Medulla oblongata (tissue), 1 donor: ENCODE data around the gene GALNT9.

Experiments used
- DNase-seq: peaks from one replicate; pipeline ENCODE4 v3.0.0-alpha.2; 2015; ENCODE audit errors: extremely low spot score

Gene GALNT9

DNA sequence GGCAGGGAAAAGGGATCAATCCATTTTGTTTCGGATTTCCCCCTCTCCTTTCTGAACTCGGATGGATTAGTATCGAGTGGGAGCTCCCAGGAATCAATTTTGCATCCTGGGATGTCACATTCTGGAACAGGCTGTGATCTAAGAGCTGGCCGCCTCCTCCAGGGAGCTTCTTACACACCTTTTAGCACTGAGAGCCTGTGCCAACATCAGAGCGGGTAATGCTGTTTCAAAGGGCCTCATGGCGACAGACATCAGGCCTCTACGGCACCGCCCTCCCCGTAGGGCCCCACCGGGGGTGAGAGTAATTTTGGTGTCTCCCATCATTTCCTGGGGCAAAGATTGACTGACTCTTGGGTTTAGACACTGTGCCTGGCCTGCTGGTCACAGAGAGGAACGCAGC lies 2.7 kb downstream of the GALNT9 start:
- no peak for DNase-seq

DNA sequence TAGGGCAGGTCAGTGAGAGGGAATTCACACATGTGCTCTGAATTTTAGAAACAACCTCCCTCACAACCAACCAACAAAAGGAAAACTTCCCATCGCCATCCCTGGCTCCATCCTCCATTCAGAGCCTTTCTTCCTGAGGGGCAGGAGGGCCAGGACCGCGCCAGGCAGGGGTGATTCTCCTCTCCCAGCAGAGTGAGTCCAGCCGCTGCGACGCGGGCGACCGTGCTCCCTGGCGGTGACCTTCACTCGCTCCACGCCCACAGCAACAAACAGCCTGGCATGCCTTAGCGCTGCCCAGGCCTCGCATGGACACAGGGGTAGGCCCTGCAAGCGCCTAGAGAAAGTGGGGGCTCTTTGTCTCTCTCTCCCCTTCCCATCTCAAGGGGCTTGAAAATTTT lies 3.7 kb downstream of the GALNT9 start:
- no peak for DNase-seq

DNA sequence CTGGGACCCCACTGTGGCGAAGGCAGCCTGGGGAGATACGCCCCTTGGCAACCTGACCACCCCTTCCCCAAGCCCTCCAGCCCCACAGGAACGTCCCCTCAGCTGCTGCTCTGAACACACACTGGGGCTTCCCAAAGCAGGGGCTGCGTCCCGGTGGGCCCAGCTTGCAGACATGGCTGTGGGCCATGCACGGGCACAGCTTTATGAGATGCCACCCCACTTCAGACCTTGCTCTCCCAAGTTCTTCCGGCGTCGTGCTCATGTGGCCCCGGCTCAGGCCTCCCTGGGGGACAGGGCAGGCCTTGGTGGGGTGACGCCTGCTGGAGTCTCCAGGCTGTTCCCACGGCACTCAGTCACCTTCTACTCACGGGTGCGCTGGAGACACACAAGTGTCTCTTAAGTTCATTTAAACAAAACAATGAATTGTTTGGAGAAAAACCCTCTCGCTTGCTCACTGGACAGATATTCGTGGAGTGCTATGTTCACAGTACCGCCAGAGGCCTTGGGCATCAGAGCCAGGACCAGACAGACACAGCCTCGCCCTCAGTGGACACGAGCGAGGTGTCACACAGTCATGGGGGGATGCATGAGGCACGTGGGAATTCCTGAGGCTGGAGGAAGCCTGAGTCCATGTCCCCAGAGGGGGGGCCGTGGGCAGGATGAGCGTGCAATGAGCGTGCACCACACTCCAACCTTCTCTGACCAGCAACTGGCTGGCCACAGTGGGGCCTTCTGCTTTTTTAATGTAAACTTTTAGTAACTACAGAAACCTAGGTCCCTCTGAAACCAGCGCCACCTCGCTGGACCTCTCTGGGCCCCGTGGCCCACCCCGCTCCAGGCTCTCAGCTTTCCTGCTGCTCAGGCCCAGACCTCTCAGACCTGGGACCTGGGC lies 4.3 kb downstream of the GALNT9 start:
- no peak for DNase-seq

GRCh38 chr12:132324173-132324572 lies 5.2 kb downstream of the GALNT9 start:
- DNase-seq = no peak

DNA sequence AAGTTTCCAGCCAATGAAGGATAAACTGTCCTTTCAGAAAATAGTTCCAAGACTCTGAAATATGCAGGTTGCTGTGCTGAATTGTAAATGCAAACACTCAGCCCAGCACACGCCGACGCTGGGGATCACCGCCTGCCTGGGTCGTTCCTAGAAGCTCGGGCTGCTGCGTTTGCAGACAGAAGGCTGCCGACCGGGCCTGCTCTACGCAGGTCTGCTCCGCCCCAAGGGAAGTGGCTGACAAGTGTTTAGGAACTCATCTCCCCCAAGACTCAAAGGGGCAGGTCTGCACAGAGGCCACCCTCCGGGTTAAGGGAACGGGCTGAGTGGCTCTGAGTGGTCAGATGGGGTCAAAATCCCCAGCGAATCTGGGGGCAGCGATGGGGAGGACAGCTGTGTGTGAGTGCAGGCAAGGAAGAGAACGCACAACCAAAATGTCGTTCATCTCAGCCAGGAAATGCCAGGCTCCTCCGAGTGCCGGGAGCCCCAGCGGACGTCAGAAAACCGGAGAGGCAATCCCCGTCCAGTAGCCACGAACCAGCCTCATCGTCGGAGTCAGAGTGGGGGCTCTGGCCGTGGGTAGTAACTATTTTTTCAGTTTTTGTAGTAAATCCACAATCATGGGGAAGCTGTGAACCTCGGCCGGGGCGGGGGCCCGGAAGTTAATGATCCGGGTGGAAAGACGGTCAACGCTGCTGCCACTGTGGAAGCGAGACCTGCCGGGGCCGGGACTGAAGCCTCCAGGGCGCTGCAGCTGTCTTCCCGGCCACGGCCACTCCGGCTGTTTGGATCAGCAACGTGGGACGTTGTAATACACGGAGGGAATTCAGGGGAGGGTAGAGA lies 6.0 kb downstream of the GALNT9 start:
- DNase-seq = no peak

- DNase-seq = no peak
These were observed 6.9 kb downstream of the GALNT9 start for GRCh38 chr12:132322206-132323132.

DNA sequence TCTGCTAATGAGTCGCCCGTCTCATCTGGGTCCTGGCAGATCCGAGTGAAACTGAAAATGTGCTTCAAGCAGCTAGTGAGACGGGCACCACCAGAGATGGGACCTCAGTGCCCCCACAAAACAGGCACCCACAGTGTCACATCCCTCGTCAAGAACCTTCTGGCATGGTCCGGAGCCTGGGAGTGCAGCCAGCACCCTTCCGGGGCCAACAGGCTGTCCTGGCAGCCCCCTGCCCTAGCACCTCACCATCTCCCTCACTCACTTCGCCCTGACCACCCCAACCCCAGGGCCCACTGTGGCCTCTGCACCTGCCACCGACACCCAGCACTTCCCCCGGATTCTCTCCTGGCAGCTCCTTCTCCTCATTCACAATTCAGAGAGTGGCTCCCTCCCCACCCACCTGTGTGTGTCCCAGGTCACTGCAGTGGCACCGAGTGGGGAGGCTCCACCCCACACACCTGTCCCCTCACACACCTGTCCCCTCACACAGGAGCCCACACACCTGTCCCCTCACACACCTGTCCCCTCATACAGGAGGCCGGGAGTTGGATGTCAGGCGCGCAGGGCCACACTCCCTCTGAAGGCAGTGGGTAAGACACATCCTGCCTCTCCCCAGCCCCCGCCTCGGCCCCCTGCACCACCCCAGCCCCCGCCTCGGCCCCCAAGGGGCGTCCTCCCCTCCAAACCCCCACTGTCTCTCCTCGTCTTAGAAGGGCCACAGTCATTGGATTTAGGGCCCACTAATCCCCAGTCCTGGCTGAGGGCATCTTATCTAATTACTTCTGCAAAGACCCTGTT lies 7.9 kb downstream of the GALNT9 start:
- DNase-seq = no peak

GRCh38 chr12:132320767-132321211 lies 8.6 kb downstream of the GALNT9 start:
- DNase-seq = no peak

DNA sequence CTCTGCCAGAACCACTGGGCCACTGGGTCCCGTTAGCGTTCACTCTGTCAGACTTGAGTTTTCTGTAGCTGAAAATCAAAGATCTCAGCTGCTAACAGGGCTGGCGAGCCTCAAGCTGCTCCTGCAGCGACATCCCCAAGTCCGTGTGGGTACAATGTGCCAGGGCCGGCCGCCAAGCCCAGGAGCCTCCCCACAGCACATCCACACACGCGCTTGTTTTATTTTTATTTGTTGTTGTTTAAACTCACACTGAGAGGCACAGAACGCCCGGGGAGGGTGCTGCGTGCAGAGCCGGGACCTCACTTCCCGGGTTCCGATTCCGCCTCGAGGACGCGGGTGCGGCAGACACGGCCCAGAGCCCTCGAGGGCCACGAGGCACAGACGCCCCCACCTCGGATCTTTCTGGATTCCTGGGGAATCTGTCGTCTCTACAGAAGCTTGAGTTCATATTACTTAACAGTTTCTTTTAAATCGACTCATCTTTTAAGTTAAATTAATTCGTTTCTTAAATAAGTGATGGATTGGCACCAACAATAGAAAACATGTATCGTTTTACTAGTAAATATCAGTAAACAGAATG lies 9.3 kb downstream of the GALNT9 start:
- DNase-seq = no peak

DNA sequence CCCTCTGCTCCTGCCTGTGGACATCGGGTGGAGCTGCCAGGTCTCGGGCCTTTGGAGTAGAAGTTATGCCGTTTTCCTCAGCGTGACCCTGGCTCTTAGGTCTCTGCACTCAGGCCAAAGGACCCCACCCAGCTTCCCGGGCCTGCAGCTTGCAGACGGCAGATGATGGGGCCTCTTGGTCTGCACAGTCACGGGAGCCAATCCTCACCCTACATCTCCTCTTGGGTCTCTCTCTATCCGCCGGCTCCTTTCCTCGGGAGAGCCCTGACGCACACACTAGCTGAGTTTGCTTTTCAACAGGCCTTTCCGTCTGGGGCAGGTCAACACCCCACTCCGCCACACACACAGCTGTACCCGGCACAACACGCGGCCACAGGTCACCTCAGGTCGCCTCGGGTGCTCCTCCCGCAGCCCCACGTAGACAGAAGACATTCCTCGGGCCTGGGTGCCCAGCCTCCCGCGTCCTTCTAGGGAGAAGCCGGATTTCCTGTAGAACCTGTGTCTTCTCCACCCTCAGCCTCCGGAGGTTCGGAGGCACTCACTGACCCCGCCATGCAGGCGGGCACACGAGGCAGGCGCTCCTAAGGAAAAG lies 9.9 kb downstream of the GALNT9 start:
- no peak for DNase-seq

GRCh38 chr12:132318618-132319033 lies 10.8 kb downstream of the GALNT9 start:
- DNase-seq = no peak

- no peak for DNase-seq
These were observed 11.3 kb downstream of the GALNT9 start for GRCh38 chr12:132318135-132318534.

- no peak for DNase-seq
These were observed 12.0 kb downstream of the GALNT9 start for GRCh38 chr12:132317233-132317938.

- no peak for DNase-seq
These were observed 12.7 kb downstream of the GALNT9 start for GRCh38 chr12:132316497-132317232.

- no peak for DNase-seq
These were observed 13.4 kb downstream of the GALNT9 start for GRCh38 chr12:132315951-132316350.

DNA sequence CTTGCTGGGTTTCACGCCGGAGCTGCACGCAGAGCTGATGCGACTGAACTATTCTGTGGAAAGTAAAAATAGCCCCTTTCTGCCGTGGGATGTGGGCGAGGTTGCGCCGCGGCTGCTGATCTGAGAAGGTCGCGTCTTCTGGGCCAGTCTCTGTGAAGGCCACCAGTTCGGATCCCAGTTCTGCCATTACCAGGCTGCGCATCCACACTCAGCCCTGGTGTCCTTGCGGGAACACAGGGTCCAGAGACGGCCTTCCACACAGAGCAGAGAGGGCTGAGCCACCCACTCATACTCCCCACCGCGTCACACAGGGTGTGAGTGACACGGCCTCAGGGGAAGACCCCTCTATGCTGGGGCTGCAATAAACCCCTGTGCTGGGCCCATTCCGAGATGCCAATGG lies 13.9 kb downstream of the GALNT9 start:
- DNase-seq = no peak

GRCh38 chr12:132314516-132315233 lies 14.7 kb downstream of the GALNT9 start:
- no peak for DNase-seq

DNA sequence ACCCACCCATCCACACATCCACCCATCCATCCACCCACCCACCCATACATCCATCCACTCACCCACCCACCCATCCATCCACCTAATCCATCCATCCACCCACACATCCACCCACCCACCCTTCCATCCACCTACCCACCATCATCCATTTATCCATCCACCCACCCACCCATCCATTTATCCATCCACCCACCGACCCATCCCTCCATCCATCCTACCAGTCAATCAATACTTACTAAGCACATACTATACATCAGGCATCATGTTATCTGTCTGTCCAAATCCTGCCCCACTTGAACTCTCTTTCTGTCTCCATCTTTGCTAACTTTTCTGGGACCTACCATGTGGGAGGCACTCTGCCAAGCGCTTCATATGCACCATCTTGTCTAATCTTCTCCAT lies 15.4 kb downstream of the GALNT9 start:
- DNase-seq = no peak
